ENCODE data around the gene ARHGAP8. TPM values are rescaled to one million over a fixed set of nuclear protein-coding genes. Genes with fewer than 3 reads are reported as not detected.

ARHGAP8 gene
- total and polyA plus RNA-seq, 2 of the 13 experiments (the other 11 are each of a cell fraction or from before 2014, with no cell fraction given) = 0.07 TPM; not detected in 1

GRCh38 chr22:44755956-44756361 is 3.6 kb downstream of the ARHGAP8 start:
- intact Hi-C loops (cut with micrococcal nuclease; ENCODE audit: unreplicated experiment) = no loop called here
- FAIRE-seq = no peak
- Histone ChIP-seq H3K4me3 (replicated peaks in 1 of 3; ENCODE audit: insufficient read depth in 1 of 3, low read depth in 2 of 3, low read length in 3 of 3) (no peak overlapping the region), H3K79me2 (ENCODE audit: insufficient read depth, low read length) (no peaks in the 10 kb centered on the region), H3K9ac (ENCODE audit: insufficient read depth, low read depth, low read length) (no peak overlapping the region), H3K27ac (ENCODE audit: extremely low read length, insufficient read depth, low read length) (no peak overlapping the region), H3K27me3 (ENCODE audit: control insufficient read depth in 1 of 2, insufficient read depth in 2 of 2, low read length in 2 of 2) (peaks cover 0 to 12% of the 10 kb centered on the region in 2 experiments; a peak in 3 of 5 replicates), H3K4me1 (ENCODE audit: insufficient read depth, low read length) (no peaks in the 10 kb centered on the region), H3K9me3 (ENCODE audit: low read length) (no peaks in the 10 kb centered on the region), H3K36me3 (replicated peaks in 1 of 2; ENCODE audit: control insufficient read depth in 1 of 2, insufficient read depth in 2 of 2, low read length in 2 of 2) (no peaks in the 10 kb centered on the region), H2AFZ (ENCODE audit: low read length) (no peak overlapping the region), H4K20me1 (ENCODE audit: insufficient read depth, low read length) (no peaks in the 10 kb centered on the region), H3K4me2 (ENCODE audit: low read depth, low read length) (no peak overlapping the region)
- WGBS (ENCODE audit: low lambda C conversion rate) = 31% methylated on average over 6 of the region's 9 CpGs
- TF ChIP-seq ZNF337 (CRISPR knock-in tag; IDR thresholded peaks at IDR 0.05; ENCODE audit: borderline replicate concordance, low read depth) = no peak
- no peak for DNase-seq (ENCODE audit: low spot score)
- POLR2A ChIA-PET = no interaction called here
- ATAC-seq = no peak
- CTCF ChIA-PET (ENCODE audit: low intra/inter-chr PET ratio, low total read pairs) = no interaction called here
- BruUV-seq (replicated peaks) = no TSS peak
- in situ Hi-C loops (cut with HindIII; ENCODE audit: extremely low pct_ligation_motif_present, low pct_unique_long_range_greater_than_20kb) = no loop called here

DNA sequence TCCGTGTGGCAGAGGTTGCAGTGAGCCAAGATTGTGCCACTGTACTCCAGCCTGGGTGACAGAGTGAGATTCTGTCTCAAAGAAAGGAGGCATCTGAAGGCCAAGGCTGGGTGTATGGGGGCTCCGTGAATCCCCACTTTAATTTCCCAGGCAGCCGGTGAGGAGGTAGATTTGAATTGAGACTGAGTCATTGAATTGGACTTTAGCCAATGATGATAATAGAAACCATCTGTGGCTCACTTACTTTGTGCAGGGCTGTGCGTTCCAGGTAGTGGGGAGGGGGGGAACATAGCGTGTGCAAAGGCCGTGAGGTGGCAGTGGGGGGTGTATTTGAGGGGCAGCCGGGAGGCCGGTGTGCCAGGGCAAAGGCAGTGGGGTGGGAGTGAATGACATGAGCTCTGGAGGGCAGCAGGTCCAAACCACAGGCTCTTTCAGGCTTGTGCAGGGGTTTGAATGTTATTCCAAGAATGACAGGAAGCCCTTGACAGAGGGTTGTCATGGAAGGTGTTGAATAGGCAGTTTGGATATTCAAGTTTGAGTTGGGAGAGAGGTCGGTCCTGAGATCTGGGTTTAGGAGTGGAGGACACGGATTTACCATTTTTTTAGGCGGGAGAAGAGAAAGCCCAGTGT is 6.1 kb downstream of the ARHGAP8 start:
- 18% methylated on average over 11 of the region's 11 CpGs for WGBS (ENCODE audit: low lambda C conversion rate)
- H3K9ac ChIP-seq (ENCODE audit: insufficient read depth, low read depth, low read length) = no peak overlapping the region
- no peak for FAIRE-seq
- no peaks in the 10 kb centered on the region for H3K9me3 ChIP-seq (ENCODE audit: low read length)
- BruUV-seq (replicated peaks) = no TSS peak
- no peaks in the 10 kb centered on the region for H3K4me1 ChIP-seq (ENCODE audit: insufficient read depth, low read length)
- ChIA-PET POLR2A (no interaction called here), CTCF (ENCODE audit: low intra/inter-chr PET ratio, low total read pairs) (no interaction called here)
- no peak for DNase-seq (ENCODE audit: low spot score)
- in situ Hi-C loops (cut with HindIII; ENCODE audit: extremely low pct_ligation_motif_present, low pct_unique_long_range_greater_than_20kb) = no loop called here
- no peak overlapping the region for H3K27ac ChIP-seq (ENCODE audit: extremely low read length, insufficient read depth, low read length)
- ATAC-seq = no peak
- H3K4me2 ChIP-seq (ENCODE audit: low read depth, low read length) = no peak overlapping the region
- no peaks in the 10 kb centered on the region for H3K79me2 ChIP-seq (ENCODE audit: insufficient read depth, low read length)
- no peak overlapping the region for H3K4me3 ChIP-seq (replicated peaks in 1 of 3; ENCODE audit: insufficient read depth in 1 of 3, low read depth in 2 of 3, low read length in 3 of 3)
- H2AFZ ChIP-seq (ENCODE audit: low read length) = no peak overlapping the region
- TF ChIP-seq HOXA9 (CRISPR knock-in tag; IDR thresholded peaks at IDR 0.05; ENCODE audit: borderline replicate concordance) (no peak), SP4 (CRISPR knock-in tag; IDR thresholded peaks at IDR 0.05) (no peak), CCDC6 (CRISPR knock-in tag; IDR thresholded peaks at IDR 0.05) (no peak), ZNF672 (CRISPR knock-in tag; IDR thresholded peaks at IDR 0.05) (no peak), ZBTB14 (CRISPR knock-in tag; IDR thresholded peaks at IDR 0.05) (no peak), DMAP1 (CRISPR knock-in tag; IDR thresholded peaks at IDR 0.05) (no peak), ZNF143 (CRISPR knock-in tag; IDR thresholded peaks at IDR 0.05) (no peak), ZNF781 (CRISPR knock-in tag; IDR thresholded peaks at IDR 0.05; ENCODE audit: borderline replicate concordance, not compliant biosample characterization) (no peak), ZNF841 (CRISPR knock-in tag; IDR thresholded peaks at IDR 0.05; ENCODE audit: borderline replicate concordance) (no peak), SRSF9 (IDR thresholded peaks at IDR 0.05; ENCODE audit: borderline replicate concordance, insufficient read depth, low read depth, low read length, poor library complexity, severe bottlenecking) (no peak), NR2F1 (CRISPR knock-in tag; IDR thresholded peaks at IDR 0.05) (no peak), ZNF546 (CRISPR knock-in tag; conservative IDR thresholded peaks at IDR 0.05) (no peak), PLSCR1 (CRISPR knock-in tag; IDR thresholded peaks at IDR 0.05; ENCODE audit: borderline replicate concordance) (no peak)
- H3K27me3 ChIP-seq (ENCODE audit: control insufficient read depth in 1 of 2, insufficient read depth in 2 of 2, low read length in 2 of 2) = peaks cover 0 to 12% of the 10 kb centered on the region in 2 experiments; a peak in 3 of 5 replicates
- no peaks in the 10 kb centered on the region for H4K20me1 ChIP-seq (ENCODE audit: insufficient read depth, low read length)
- no peaks in the 10 kb centered on the region for H3K36me3 ChIP-seq (replicated peaks in 1 of 2; ENCODE audit: control insufficient read depth in 1 of 2, insufficient read depth in 2 of 2, low read length in 2 of 2)
- intact Hi-C loops (cut with micrococcal nuclease; ENCODE audit: unreplicated experiment) = no loop called here
